ENCODE data around the gene TMOD2.

- no peak for TF ChIP-seq CTCF (IDR thresholded peaks at IDR 0.05)
- no peak for TF ChIP-seq POLR2A (IDR thresholded peaks at IDR 0.05)
- TF ChIP-seq POLR2AphosphoS5 (IDR thresholded peaks at IDR 0.05) = no peak
These were observed 5.1 kb downstream of the TMOD2 start for GRCh38 chr15:51756482-51756881.
